Trophoblast cell (in vitro differentiated cells and primary cell): Measurements from ENCODE around the gene NTM.
A peak's percentile ranks its signal among the peaks of the same experiment; 100 is the strongest.

Experiments
- DNase-seq, 2 donors: peaks; one replicate each; pipeline ENCODE4 v3.0.0-alpha.2; 2016
- H2AFZ ChIP-seq: 2 replicates; pipeline ENCODE4 v1.6.1; 2013; ENCODE audit warnings: low read length, moderate library complexity, mild to moderate bottlenecking; ENCODE audit not compliant: insufficient read depth, poor library complexity
- H2AK5ac ChIP-seq: 2 replicates; pipeline ENCODE4 v1.6.1; 2013; ENCODE audit warnings: mild to moderate bottlenecking, low read length
- H2BK120ac ChIP-seq: 2 replicates; pipeline ENCODE4 v1.6.1; 2013; ENCODE audit warnings: low read length, mild to moderate bottlenecking, moderate library complexity; ENCODE audit not compliant: insufficient read depth, poor library complexity
- H2BK12ac ChIP-seq: 2 replicates; pipeline ENCODE4 v1.6.1; 2013; ENCODE audit warnings: mild to moderate bottlenecking, low read length, moderate library complexity
- H2BK5ac ChIP-seq: 2 replicates; pipeline ENCODE4 v1.6.1; 2013; ENCODE audit warnings: low read length, low read depth, moderate library complexity, mild to moderate bottlenecking; ENCODE audit not compliant: poor library complexity
- H3K14ac ChIP-seq: 2 replicates; pipeline ENCODE4 v1.6.1; 2013; ENCODE audit warnings: mild to moderate bottlenecking, low read length
- H3K18ac ChIP-seq: 2 replicates; pipeline ENCODE4 v1.6.1; 2013; ENCODE audit warnings: mild to moderate bottlenecking, low read length
- H3K23ac ChIP-seq: 2 replicates; pipeline ENCODE4 v1.6.1; 2013; ENCODE audit warnings: low read length
- H3K27ac ChIP-seq: 2 replicates; pipeline ENCODE4 v1.5.1; 2013; ENCODE audit warnings: low read depth, mild to moderate bottlenecking, inconsistent platforms, low read length, moderate library complexity
- H3K27me3 ChIP-seq: 2 replicates; pipeline ENCODE4 v1.6.1; 2013; ENCODE audit warnings: inconsistent platforms, mild to moderate bottlenecking, low read length, moderate library complexity; ENCODE audit not compliant: insufficient read depth
- H3K36me3 ChIP-seq, 2 experiments: 1 replicate in 1 of 2; 2 replicates in 1 of 2; pipeline ENCODE4 v1.6.1; 2013; ENCODE audit warnings: low read length in 2 of 2, mild to moderate bottlenecking in 2 of 2, moderate library complexity in 1 of 2; ENCODE audit not compliant: insufficient read depth in 2 of 2, control insufficient read depth in 1 of 2
- H3K4ac ChIP-seq: 2 replicates; pipeline ENCODE4 v1.6.1; 2013; ENCODE audit warnings: low read depth, mild to moderate bottlenecking, low read length, moderate library complexity
- H3K4me1 ChIP-seq, 2 experiments: 1 replicate in 1 of 2; 2 replicates in 1 of 2; pipeline ENCODE4 v1.6.1; 2013; ENCODE audit warnings: low read length in 2 of 2, mild to moderate bottlenecking in 2 of 2, moderate library complexity in 1 of 2; ENCODE audit not compliant: insufficient read depth in 2 of 2, control insufficient read depth in 1 of 2
- H3K4me2 ChIP-seq: 2 replicates; pipeline ENCODE4 v1.6.1; 2013; ENCODE audit warnings: inconsistent platforms, mild to moderate bottlenecking, low read length, moderate library complexity
- H3K4me3 ChIP-seq: 2 replicates; pipeline ENCODE4 v1.5.1; 2013; ENCODE audit warnings: mild to moderate bottlenecking, low read depth, low read length, inconsistent platforms
- H3K79me1 ChIP-seq: one replicate; pipeline ENCODE4 v1.6.1; 2013; ENCODE audit warnings: low read length
- H3K79me2 ChIP-seq: 2 replicates; pipeline ENCODE4 v1.6.1; 2013; ENCODE audit warnings: low read length, mild to moderate bottlenecking; ENCODE audit not compliant: control insufficient read depth, insufficient read depth, poor library complexity
- H3K9ac ChIP-seq: 2 replicates; pipeline ENCODE4 v1.6.1; 2013; ENCODE audit warnings: mild to moderate bottlenecking, low read length
- H3K9me3 ChIP-seq: 2 replicates; pipeline ENCODE4 v1.6.1; 2013; ENCODE audit warnings: low read depth, mild to moderate bottlenecking, control low read depth, inconsistent platforms, low read length; ENCODE audit not compliant: insufficient read depth
- H4K12ac ChIP-seq: 2 replicates; pipeline ENCODE4 v1.6.1; 2013; ENCODE audit warnings: low read depth, mild to moderate bottlenecking, low read length, moderate library complexity
- H4K8ac ChIP-seq: 2 replicates; pipeline ENCODE4 v1.6.1; 2013; ENCODE audit warnings: low read depth, mild to moderate bottlenecking, low read length, moderate library complexity
- H4K91ac ChIP-seq: one replicate; pipeline ENCODE4 v1.6.1; 2013; ENCODE audit warnings: low read depth, mild to moderate bottlenecking, low read length, moderate library complexity
- WGBS: extraction: QIAGEN DNeasy Blood & Tissue Kit; methylation state at CpG from one replicate; pipeline ENCODE4 v1.1.7; 2013; ENCODE audit warnings: missing lambda C conversion rate; ENCODE audit not compliant: insufficient read length, insufficient coverage; ENCODE audit errors: extremely low coverage; 5-methylcytosine and 5-hydroxymethylcytosine counted together

The NTM gene

DNA sequence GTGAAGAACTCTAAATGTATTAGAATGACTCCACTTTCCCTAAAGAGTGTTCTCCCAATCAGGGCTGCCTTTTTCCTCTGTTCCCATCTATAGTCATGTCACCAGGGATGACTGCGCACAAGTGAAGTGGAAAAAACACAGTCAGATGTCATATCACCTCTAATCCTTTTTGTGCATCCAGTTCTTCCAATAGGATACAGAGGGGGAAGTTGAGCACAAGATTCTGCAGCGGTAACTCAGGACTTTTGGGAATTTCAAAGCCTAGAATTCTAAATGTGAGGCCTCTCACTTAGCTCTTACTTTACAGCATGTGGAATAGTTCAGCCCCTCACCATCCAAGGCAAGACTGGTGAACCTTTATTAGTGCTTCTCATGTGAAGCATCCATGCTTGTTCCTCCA lies 602.6 kb downstream of the NTM start:
- no peak overlapping the region for H2AK5ac ChIP-seq
- H3K4me1 ChIP-seq = peaks cover 6% of the 10 kb centered on the region in 2 experiments
- H3K23ac ChIP-seq = no peak overlapping the region
- no peak for DNase-seq
- H2BK120ac ChIP-seq = no peak overlapping the region
- no peak overlapping the region for H3K14ac ChIP-seq
- H3K9me3 ChIP-seq = no peaks in the 10 kb centered on the region
- H3K79me1 ChIP-seq = no peaks in the 10 kb centered on the region
- H3K18ac ChIP-seq = no peak overlapping the region
- H3K9ac ChIP-seq = no peak overlapping the region
- no peaks in the 10 kb centered on the region for H3K27me3 ChIP-seq
- no peak overlapping the region for H2BK5ac ChIP-seq
- H3K4me3 ChIP-seq = no peak overlapping the region
- WGBS = no CpG with 5 or more reads among the region's 2 CpGs
- H3K36me3 ChIP-seq = no peaks in the 10 kb centered on the region
- H2BK12ac ChIP-seq = no peak overlapping the region
- H3K27ac ChIP-seq = no peak overlapping the region
- H3K4me2 ChIP-seq = no peak overlapping the region
- H2AFZ ChIP-seq = no peak overlapping the region
- no peak overlapping the region for H4K8ac ChIP-seq
- no peak overlapping the region for H4K91ac ChIP-seq
- H3K79me2 ChIP-seq = no peaks in the 10 kb centered on the region
- H4K12ac ChIP-seq = no peak overlapping the region
- H3K4ac ChIP-seq = no peak overlapping the region

DNA sequence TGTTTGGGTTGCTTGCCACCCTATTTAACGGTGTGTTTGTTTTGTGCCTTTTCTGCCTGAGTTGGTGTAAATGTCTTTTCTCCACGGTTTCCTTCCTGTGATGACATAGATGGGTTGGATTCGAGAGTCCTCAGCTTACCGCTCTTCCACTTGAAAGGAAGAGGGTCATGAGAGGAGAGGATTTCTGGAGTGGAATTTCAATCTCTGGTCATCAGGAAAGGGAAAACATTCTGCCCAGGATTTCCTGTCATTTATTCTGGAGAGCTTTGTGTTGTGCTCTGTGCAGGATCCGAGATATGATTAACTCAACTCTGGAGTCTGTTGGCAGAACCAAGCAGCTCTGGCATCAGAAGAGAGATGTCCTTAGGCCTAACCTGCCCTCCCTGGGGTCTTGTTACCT lies 605.2 kb downstream of the NTM start:
- H4K91ac ChIP-seq = no peak overlapping the region
- H3K23ac ChIP-seq = no peak overlapping the region
- WGBS = no CpG with 5 or more reads among the region's 5 CpGs
- no peak overlapping the region for H3K14ac ChIP-seq
- H2BK5ac ChIP-seq = no peak overlapping the region
- H3K4me3 ChIP-seq = no peak overlapping the region
- H3K4ac ChIP-seq = no peak overlapping the region
- no peak for DNase-seq
- H3K4me2 ChIP-seq = no peak overlapping the region
- H2BK12ac ChIP-seq = no peak overlapping the region
- no peaks in the 10 kb centered on the region for H3K79me2 ChIP-seq
- no peak overlapping the region for H2BK120ac ChIP-seq
- no peak overlapping the region for H2AFZ ChIP-seq
- H3K27ac ChIP-seq = no peak overlapping the region
- H3K79me1 ChIP-seq = no peaks in the 10 kb centered on the region
- H4K12ac ChIP-seq = no peak overlapping the region
- no peaks in the 10 kb centered on the region for H3K9me3 ChIP-seq
- H3K18ac ChIP-seq = no peak overlapping the region
- H3K4me1 ChIP-seq = peaks cover 6% of the 10 kb centered on the region in 2 experiments
- H3K9ac ChIP-seq = no peak overlapping the region
- H3K36me3 ChIP-seq = no peaks in the 10 kb centered on the region
- H2AK5ac ChIP-seq = no peak overlapping the region
- H4K8ac ChIP-seq = no peak overlapping the region
- no peaks in the 10 kb centered on the region for H3K27me3 ChIP-seq

DNA sequence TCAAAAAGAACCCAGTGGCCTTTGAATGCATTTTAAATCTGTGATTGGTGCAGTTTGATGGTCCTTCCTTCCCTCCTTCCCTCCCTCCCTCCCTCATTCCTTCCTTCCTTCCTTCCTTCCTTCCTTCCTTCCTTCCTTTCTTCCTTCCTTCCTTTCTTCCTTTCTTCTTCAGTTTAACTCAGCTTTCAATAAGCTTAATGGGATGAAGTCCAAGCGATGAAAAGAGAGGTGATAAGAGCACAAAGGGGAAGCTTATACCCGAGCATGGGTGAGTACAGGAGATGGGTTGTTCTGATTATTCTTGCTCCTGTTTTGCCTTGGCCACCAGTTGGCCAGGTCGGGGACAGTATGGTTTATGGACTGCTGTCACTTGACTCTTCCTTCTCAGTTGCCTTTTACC lies 605.6 kb downstream of the NTM start:
- Histone ChIP-seq H4K8ac (no peak overlapping the region), H2BK5ac (no peak overlapping the region), H4K12ac (no peak overlapping the region), H2BK120ac (no peak overlapping the region), H3K9me3 (no peaks in the 10 kb centered on the region), H2AK5ac (no peak overlapping the region), H3K4me2 (no peak overlapping the region), H2BK12ac (no peak overlapping the region), H3K14ac (no peak overlapping the region), H3K79me2 (no peaks in the 10 kb centered on the region), H3K9ac (no peak overlapping the region), H4K91ac (no peak overlapping the region), H3K27ac (no peak overlapping the region), H3K4me1 (peaks cover 6% of the 10 kb centered on the region in 2 experiments), H3K4me3 (no peak overlapping the region), H3K23ac (no peak overlapping the region), H3K18ac (no peak overlapping the region), H2AFZ (no peak overlapping the region), H3K79me1 (no peaks in the 10 kb centered on the region), H3K27me3 (no peaks in the 10 kb centered on the region), H3K4ac (no peak overlapping the region), H3K36me3 (no peaks in the 10 kb centered on the region)
- no CpG with 5 or more reads among the region's 3 CpGs for WGBS
- no peak for DNase-seq

DNA sequence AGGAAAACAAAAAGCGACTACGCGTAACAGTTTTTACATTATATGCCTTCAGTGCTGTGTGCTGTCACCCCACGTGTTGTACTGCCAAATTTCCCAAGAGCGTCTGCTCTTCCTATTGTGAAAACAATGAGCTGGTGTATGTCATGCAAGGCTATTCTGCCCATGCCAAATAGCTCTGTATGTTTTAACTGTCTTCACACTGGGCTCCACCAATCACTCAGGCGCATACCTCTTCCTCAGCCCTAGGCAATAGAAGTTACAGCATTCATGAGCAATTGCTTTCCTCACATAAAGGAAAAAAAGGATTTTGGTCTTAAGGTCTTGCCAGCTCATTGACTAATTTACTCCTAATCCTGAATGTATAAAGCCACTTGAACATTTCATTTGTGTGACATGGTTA lies 606.8 kb downstream of the NTM start:
- H3K27me3 ChIP-seq = no peaks in the 10 kb centered on the region
- no peak overlapping the region for H4K91ac ChIP-seq
- H2BK5ac ChIP-seq = no peak overlapping the region
- H2AFZ ChIP-seq = no peak overlapping the region
- H3K23ac ChIP-seq = no peak overlapping the region
- H3K4ac ChIP-seq = no peak overlapping the region
- H3K36me3 ChIP-seq = no peaks in the 10 kb centered on the region
- no peak overlapping the region for H3K4me2 ChIP-seq
- H2BK12ac ChIP-seq = no peak overlapping the region
- H3K4me1 ChIP-seq = peaks cover 6% of the 10 kb centered on the region in 2 experiments
- no peak overlapping the region for H2AK5ac ChIP-seq
- no peak overlapping the region for H4K12ac ChIP-seq
- WGBS = no CpG with 5 or more reads among the region's 6 CpGs
- H3K79me2 ChIP-seq = no peaks in the 10 kb centered on the region
- no peak overlapping the region for H3K27ac ChIP-seq
- no peak overlapping the region for H3K4me3 ChIP-seq
- no peak overlapping the region for H2BK120ac ChIP-seq
- no peak overlapping the region for H4K8ac ChIP-seq
- DNase-seq = peak; percentile 7 to 19
- no peak overlapping the region for H3K9ac ChIP-seq
- H3K79me1 ChIP-seq = no peaks in the 10 kb centered on the region
- H3K14ac ChIP-seq = no peak overlapping the region
- H3K18ac ChIP-seq = no peak overlapping the region
- H3K9me3 ChIP-seq = no peaks in the 10 kb centered on the region
